Brain microvascular endothelial cell (primary cell): Measurements from ENCODE around the gene USE1.

Experiments used
- DNase-seq: peaks from one replicate; pipeline ENCODE4 v3.0.0-alpha.2; 2020
- H3K27ac ChIP-seq: fragments of 250-450 bp; sonication (Bioruptor Pico); 2 replicates; pipeline ENCODE4 v1.5.1; 2020; ENCODE audit warnings: mild to moderate bottlenecking, moderate library complexity
- H3K27me3 ChIP-seq: fragments of 250-450 bp; sonication (Bioruptor Pico); replicated peaks from 2 replicates; pipeline ENCODE4 v1.5.1; 2020; ENCODE audit warnings: mild to moderate bottlenecking
- H3K36me3 ChIP-seq: fragments of 250-450 bp; sonication (Bioruptor Pico); replicated peaks from 2 replicates; pipeline ENCODE4 v1.5.1; 2020; ENCODE audit warnings: mild to moderate bottlenecking
- H3K4me3 ChIP-seq: 2 replicates; pipeline ENCODE4 v1.5.1; 2011; ENCODE audit warnings: low read depth, mild to moderate bottlenecking, control low read depth, low read length, moderate library complexity
- in situ Hi-C: cut with HindIII; loops from 2 replicates; pipeline ENCODE4 v1.10.0; 2017; ENCODE audit warnings: low sequenced_read_pairs, low pct_ligation_motif_present
- TF ChIP-seq, protein P1 (sequence below): IDR thresholded peaks from 2 replicates; pipeline ENCODE4 v1.5.1; 2011; ENCODE audit warnings: low read depth, mild to moderate bottlenecking, moderate library complexity, low read length, control low read depth, inconsistent platforms; ENCODE audit errors: missing control alignments

USE1 gene

DNA sequence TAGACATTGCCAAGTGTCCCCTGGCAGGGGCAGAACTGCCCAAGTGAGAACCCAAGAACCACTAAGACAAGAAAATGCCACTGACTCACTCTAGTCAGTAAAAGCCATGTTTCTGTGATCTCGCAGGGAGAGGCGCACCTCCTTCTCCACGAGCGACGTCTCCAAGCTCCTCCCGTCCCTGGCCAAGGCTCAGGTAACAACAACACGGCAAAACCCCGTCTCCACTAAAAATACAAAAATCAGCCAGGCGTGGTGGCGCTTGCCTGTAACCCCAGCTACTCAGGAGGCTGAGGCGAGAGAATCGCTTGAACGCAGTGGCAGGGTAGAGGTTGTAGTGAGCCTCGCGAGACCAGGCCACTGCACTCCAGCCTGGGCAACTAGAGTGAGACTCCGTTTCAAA is 17.5 kb upstream of the USE1 start:
- TF ChIP-seq, protein P1, sequence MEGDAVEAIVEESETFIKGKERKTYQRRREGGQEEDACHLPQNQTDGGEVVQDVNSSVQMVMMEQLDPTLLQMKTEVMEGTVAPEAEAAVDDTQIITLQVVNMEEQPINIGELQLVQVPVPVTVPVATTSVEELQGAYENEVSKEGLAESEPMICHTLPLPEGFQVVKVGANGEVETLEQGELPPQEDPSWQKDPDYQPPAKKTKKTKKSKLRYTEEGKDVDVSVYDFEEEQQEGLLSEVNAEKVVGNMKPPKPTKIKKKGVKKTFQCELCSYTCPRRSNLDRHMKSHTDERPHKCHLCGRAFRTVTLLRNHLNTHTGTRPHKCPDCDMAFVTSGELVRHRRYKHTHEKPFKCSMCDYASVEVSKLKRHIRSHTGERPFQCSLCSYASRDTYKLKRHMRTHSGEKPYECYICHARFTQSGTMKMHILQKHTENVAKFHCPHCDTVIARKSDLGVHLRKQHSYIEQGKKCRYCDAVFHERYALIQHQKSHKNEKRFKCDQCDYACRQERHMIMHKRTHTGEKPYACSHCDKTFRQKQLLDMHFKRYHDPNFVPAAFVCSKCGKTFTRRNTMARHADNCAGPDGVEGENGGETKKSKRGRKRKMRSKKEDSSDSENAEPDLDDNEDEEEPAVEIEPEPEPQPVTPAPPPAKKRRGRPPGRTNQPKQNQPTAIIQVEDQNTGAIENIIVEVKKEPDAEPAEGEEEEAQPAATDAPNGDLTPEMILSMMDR, result no peak
- Histone ChIP-seq H3K36me3 (peaks cover 77% of the 10 kb centered on the region), H3K27ac (no peak overlapping the region), H3K27me3 (no peaks in the 10 kb centered on the region), H3K4me3 (no peak overlapping the region)
- DNase-seq, result no peak
- in situ Hi-C loops, result no loop called here

DNA sequence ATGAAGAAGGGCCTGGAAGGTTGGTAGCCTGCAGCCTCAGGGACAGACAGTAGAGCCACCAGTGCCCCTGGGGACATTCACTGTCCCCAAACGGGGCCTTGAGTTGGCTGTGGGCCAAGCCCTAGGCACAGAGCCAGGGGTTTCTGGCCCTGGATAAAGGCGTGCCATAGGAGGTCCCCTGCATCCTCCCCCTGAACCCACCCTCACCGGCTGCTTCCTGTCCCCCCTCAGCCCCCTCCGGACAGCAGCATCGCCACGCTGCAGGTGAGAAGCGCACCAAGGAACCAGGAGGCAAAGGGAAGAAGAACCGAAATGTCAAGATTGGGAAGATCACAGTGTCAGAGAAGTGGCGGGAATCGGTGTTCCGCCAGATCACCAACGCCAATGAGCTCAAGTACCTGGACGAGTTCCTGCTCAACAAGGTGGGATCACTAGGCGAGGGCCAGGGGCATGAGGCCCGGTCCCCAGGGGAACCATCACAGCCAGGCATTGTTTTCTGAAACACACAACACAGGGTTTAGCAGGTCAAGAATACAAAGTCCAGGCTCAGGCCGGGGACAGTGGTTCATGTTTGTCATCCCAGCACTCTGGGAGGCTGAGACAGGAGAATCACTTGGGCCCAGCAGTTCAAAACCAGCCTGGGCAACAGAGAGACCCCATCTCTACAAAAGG is 14.6 kb upstream of the USE1 start:
- no peak for DNase-seq
- no peak overlapping the region for H3K27ac ChIP-seq
- no peaks in the 10 kb centered on the region for H3K27me3 ChIP-seq
- peaks cover 70% of the 10 kb centered on the region for H3K36me3 ChIP-seq
- no peak overlapping the region for H3K4me3 ChIP-seq
- TF ChIP-seq, protein P1, result no peak
- in situ Hi-C loops, result no loop called here

DNA sequence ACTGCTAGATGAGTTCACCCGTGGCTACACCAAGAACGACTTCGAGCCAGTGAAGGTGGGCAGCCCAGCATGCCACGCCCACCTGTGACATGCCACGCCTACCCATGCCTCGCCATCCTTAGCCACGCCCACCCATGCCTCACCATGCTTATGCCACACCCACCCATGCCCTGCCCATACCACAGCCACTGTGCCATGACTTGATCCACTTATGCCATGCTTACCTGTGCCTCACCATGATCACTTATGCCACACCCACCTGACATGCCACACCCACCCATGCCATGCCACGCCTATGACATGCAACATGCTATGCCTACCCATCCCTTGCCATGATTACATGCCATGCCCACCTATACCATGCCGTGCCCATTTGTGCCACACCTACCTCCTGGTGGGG is 12.9 kb upstream of the USE1 start:
- DNase-seq, result no peak
- in situ Hi-C loops, result no loop called here
- peaks cover 79% of the 10 kb centered on the region for H3K36me3 ChIP-seq
- no peaks in the 10 kb centered on the region for H3K27me3 ChIP-seq
- TF ChIP-seq, protein P1, result no peak
- H3K27ac ChIP-seq, result no peak overlapping the region
- H3K4me3 ChIP-seq, result no peak overlapping the region

DNA sequence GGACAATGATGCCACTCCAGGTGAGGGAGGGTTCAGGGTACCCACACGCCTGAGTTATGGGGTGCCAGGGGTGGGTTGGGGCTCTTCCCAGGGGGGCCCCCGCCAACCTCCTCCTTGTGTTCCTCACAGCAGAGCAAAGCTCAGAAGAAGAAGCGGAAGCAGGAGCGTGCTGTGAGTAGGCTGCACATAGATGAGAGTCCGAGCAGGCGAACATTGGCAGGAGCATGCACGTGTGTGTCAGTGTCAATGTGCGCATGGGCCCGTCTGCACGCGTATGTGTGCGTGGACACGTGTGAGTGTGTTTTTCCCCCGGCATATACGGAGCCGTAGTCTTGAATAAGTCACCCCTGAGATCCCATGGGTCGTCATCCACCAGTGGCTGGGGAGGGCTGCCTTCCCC is 12.4 kb upstream of the USE1 start:
- in situ Hi-C loops, result no loop called here
- H3K27ac ChIP-seq, result no peak overlapping the region
- no peaks in the 10 kb centered on the region for H3K27me3 ChIP-seq
- H3K4me3 ChIP-seq, result no peak overlapping the region
- no peak for DNase-seq
- TF ChIP-seq, protein P1, result no peak
- H3K36me3 ChIP-seq, result peaks cover 75% of the 10 kb centered on the region

DNA sequence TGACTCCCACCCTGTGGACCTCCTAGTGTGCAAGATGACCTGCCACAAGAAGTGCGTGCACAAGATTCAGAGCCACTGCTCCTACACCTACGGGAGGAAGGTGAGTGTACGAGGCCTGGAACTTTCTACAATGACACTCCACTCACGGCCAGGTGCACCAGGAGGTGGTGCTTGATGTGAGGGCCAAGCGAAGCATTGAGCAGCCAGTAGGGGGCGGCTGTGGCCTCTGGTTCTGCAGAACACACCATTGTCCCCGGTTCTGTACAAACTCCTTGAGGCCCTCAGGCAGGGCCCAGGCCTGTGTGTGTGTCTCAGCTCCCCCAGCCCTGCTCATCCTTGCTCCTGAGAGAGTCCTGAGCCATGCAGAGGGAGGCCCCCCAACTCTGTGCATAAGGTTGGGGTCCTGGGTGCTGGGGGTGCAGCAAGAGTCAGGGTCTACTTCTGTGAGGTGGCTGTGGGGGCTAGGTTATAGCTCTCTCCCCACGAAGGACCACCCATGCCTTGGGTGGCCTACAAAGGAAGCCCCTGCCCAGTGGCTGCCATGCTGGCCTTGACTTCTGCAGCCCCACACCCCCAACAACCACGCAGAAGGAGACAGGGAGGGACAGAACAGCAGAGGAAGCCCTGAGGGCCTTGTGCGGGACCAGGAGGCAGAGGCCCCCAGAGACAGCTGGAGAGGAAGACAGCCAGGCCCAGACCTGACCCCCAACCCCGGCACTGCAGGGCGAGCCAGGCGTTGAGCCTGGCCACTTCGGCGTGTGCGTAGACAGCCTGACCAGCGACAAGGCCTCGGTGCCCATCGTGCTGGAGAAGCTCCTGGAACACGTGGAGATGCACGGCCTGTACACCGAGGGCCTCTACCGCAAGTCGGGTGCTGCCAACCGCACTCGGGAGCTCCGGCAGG is 9.7 kb upstream of the USE1 start:
- Histone ChIP-seq H3K4me3 (no peak overlapping the region), H3K36me3 (peaks cover 69% of the 10 kb centered on the region), H3K27ac (no peak overlapping the region), H3K27me3 (no peaks in the 10 kb centered on the region)
- TF ChIP-seq, protein P1, result peak; percentile 83
- in situ Hi-C loops, result no loop called here
- DNase-seq, result peak; percentile 29
